Stimulated activated CD4-positive, alpha-beta T cell treated with anti-CD3 and anti-CD28 coated beads, Interleukin-1b, Interleukin-23, amount 100 ng/mL, for 48 hours (primary cell): ENCODE measurements around the gene SRXN1.
"Not testable (repeated sequence)": the region's sequence is repeated elsewhere in the genome, so short reads cannot be mapped to it uniquely, and the experiment has no call there.

Experiments
- DNase-seq: peaks from one replicate; pipeline ENCODE4 v3.0.0-alpha.2; 2020

SRXN1 gene

DNA sequence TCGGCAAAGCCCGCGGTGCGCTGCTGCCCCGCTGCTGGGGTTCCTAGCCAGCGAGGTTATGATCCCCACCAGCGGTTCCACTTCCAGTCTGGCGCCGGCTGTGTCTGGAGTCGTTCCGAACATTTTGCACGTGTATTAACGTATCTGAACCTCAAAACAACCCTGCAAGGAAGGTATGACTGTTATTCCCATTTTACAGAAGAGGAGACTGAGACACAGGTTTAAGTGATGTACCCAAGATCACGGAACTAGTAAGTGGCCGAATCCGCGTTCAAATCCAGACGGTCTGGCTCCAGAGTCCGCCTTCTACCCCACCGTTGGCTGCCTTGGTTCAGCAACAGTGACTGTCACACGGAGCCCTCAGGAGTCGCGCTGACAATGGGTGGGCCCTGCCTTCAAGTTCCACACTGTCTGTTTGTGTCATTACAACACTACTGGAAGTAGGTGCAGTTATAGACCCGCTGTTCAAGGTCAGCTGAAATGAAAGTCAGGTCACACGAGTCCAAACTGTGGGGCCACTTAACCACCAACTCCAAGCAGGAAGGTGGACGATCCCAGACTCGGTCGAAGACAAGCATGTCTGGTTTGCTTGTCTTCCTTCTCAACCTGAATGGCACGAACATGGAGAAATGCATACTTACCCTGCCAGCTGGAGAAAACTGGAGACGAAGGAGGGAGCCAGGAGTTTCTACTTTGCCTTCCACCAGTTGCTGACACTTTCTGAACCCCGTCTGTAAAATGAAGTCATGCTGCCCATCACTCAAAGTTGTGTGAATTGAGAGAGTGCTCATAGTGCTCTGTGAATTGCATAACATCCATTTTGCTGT is 803 bp upstream of the SRXN1 start:
- DNase-seq, result no peak

DNA sequence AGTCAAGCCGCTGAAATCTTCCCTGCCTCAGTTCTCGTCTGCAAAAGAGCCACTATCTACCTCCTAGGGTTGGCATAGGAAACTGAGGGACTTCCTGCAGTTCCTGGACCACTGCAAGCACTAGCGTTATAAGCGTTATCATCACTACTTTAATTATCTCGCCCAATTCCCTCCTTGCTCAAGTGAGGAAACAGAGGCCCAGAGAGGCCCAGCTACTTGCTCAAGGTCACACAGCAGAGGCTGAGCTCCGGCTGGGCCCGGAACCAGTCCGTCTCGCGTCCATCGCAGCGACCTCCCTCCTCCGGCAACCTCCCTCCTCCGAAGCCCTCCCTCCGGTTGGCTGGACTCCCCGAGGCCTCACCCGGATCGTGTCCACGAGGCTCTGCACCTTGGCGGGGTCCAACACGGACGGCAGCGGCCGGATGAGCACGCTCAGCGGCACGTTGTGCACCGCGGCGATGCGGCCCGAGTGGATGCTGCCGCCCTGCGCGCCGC is 338 bp downstream of the SRXN1 start:
- peak; percentile 23 for DNase-seq

DNA sequence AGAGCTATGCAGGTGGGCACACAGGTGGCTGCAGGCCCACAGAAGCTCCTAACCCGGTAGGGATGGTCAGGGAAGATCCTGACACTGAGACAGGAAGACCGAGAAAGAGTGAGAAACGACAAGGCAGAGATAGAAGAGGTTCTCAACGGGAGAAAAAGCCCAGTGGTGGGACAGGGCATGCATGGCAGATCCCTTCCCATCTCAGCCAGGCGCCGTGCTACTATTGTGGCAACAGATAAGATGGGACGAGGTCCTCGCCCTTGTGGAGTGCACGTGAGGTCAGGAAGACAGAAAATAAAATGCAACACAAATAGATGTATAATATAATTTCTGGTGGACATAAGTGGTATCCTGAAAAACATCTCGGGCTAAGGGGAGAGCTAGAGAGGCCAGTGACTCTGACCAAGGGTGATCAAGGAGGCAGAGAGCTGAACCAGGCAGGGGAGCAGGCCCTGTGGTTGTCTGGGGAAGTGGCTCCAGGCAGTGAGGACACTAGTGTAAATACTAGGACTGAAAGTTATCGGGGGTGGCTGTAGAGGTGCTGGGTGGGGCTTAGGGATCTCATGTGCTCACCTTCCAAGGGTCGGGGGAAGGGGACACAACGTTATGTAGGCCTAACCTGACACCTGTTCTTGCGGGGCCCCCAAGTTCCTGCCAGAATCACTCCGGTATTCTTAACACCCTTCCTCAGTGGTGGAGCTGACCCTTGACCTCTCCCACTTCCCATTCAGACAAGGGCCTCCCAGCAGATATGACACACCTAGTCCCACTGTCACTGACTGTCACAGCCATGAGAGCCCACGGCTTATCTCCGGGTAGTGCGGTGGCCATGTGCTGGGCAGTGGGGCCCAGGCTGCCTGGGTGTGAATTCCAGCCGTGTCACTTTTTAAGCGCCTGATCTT is 1.0 kb downstream of the SRXN1 start:
- DNase-seq, result no peak

DNA sequence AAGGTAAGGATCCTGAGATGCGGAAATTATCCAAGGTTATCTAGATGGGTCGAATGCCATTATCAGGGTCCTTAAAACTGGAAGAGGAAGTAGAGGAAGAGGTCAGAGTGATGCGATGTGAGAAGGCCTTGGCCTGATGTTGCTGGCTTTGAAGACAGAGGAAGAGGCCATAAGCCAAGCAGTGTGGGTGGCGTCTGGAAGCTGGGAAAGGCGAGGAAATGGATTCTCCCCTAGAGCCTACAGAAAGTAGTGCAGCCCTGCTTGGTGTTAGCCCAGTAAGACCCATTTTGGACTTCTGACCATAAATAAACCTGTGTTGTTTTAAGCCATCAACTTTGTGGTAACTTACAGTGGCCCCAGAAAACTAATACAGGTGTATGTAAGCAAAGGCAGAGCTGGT is 2.0 kb downstream of the SRXN1 start:
- no peak for DNase-seq

DNA sequence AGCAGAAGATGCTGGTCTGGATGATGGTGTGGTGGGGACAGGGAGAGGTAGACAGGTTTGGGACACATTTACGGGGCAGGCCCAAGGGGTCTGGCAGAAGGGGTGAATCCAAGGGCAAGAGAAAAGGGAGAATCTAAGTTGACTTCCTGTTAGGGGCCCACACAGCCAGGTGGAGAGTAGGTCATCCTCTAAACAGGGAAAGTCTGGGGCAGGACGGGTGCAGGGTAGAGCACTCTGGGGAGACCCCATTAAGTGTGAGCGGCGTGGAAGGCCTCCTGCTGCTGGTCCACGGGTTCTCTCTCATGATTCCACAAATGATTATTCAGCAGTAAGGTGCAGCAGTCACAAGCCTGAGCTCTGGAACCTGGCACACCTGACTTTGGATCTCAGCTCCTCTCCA is 2.7 kb downstream of the SRXN1 start:
- DNase-seq, result no peak

DNA sequence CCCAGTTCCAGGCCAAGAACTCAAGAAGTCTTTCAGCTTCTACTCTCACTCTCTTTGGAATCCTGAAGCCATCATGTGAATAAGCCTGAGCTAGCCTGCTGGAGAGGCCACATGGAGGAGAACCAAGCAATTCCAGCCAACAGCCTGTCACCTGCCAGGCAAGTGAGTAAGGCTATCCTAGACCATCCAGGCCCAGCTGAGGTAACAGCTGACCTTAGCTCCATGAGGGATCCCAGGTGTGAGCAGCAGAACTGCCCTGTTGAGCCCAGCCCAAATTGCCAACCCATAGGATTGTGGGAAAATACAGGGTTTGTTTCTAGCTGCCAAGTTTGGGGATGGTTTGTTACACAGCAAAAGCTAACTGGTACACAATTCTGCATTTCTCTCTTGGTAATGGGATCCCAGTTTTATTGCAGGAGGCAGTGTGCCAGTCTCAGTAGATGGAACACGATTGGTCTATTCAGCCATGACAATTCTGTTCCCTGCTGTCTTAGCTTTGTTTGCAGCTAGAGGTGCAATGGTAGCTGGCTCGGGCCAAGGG is 5.5 kb downstream of the SRXN1 start:
- no peak for DNase-seq

DNA sequence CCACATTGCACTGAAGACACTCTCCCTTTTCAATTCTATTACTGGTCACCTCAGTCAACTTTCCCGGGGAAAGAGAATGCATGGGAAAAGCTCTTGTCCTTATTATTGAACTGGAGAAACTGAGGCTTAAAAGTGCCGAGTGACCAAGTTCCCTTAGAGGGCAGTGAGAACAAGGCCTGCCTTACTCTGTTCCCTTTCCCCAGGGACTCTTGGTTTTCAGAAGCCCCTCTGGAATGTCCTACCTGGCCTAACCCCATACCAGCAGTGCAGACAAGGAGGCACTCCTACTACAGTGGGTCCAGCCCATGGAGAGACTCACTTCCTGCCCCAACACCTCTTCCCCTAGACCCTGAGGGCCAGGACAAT is 6.1 kb downstream of the SRXN1 start:
- no peak for DNase-seq

DNA sequence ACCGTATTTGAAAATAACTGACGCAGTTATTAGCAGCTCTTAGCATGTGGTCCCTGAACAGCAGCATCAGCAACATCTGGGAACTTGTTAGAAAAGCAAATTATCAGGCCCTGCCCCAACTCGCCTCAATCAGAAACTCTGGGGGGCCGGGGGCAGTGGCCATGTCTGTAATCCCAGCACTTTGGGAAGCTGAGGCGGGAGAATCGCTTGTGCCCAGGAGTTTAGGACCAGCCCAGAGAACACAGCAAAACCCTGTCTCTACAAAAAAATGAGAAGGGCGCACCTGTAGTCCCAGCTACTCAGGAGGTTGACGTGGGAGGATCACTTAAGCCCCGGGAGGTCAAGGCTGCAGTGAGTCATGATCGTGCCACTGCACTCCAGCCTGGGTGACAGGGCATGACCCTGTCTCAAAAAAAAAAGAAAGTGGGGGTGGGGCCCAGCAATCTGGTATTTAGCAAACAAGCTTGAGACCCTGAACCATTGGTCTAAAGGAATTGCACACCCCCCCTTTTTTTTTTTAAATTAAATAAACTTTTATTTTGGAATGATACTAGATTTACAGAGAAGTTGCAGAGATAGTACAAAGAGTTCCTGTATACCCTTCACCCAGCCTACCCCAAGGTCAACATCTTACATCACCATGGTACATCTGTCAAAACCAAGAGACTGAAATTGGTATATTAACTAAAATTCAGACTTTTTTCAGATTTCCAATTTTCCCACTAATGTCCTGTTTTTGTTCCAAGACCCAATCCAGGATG is 6.7 kb downstream of the SRXN1 start:
- DNase-seq, result no peak

DNA sequence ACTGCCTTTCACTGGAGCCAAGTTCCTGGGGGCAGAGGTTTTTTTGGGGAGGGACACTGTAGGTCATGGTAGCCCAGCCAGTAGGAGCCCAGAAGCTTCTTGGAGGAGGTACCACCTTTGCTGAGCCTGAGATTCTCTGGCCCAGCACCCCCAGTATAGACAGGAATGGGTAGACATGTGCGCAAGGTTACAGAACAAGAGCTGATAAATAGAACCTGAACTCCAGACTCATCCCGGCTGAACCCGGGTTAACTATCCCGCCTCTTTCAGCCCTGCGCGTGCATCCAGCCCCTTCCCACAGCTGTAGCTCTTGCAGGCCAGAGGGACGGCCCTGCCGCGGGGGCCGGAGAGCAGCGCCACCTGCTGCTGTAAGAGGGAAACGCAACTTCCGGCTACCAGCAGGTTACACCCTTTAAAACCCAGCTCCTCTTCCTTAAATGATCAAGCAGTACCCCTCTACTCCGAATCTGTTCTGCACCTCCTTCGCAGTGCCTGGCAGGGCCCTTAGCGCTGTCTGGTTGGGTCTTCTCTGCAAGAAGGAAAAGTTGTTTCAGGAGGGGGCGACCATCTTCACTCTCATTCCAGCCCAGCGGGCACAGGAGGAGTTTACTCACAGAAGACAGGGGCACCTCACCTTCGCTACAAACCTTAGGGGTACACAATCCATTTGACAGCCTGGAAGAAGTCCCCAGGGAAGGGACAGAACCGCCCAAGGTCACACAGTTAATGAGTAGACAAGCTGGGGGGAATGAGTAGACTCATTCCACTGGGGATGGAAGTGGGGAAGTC is 7.5 kb downstream of the SRXN1 start:
- peak; percentile 65 for DNase-seq

DNA sequence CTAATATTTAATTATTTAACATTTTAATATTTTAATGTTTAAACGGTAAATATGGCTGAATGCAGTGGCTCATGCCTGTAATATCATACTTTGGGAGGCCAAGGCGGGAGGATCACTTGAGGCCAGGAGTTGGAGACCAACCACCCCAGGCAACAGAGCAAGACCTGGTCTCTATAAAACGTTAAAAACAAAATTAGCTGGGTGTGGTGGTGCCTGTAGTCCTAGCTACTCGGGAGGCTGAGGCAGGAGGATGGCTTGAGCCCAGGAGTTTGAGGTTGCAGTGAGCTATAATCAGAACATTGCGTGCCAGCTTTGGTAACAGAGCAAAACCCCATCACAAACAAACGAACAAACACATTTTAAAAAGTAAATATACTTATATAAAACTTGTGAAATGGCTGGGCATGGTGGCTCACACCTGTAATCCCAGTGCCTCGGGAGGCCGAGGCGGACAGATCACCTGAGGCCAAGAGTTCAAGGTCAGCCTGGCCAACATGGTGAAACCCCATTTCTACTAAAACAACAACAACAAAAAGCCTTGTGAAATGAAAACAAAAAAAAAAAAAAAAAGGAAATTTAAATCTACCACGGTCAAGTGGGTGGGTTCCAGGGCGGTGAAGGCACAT is 8.2 kb downstream of the SRXN1 start:
- no peak for DNase-seq

DNA sequence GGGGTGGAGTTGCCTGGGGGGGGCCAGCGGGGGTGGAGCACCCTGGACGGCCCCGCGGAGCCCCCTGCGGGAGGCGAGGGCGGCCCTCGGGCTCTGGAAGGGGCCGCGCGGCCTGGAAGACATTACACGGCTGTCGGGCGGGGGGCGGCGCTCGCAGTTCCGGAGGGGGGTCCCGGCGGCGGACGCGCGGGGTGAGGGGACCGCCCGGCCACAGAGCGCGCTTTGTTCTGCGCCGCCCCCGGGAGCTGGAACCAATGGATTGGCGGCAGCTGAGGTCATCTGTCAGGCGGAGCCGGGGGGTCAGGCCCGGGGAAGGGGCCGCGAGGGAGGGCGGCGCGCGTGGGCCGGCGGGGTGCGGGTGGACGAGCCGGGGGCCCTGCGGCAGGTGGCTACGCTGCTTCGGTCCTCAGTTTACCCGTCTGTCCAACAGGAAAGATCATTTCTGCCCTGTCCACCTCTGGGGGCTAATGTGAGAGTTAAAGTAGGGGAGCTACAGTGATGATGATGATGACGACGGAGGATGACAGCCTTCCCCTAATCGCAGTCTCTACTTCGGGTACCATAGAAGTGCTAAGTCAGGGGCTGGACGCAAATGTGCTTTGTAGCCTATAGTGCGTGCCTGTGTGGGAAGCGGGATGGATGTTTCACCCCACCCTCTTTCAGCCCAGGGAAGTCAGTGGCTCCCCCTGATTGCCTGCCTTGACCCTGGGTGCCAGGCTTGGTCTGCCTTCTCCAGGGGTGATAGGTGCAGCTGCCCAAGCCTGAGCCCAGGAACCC is 10.4 kb downstream of the SRXN1 start:
- no peak for DNase-seq

DNA sequence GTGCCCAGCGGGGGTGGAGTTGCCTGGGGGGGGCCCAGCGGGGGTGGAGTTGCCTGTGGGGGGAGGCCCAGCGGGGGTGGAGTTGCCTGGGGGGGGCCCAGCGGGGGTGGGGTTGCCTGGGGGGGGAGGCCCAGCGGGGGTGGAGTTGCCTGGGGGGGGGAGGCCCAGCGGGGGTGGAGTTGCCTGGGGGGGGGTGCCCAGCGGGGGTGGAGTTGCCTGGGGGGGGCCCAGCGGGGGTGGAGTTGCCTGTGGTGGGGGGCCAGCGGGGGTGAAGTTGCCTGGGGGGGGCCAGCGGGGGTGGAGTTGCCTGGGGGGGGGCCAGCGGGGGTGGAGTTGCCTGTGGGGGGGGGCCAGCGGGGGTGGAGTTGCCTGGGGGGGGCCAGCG is 11.0 kb downstream of the SRXN1 start:
- not testable (repeated sequence) for DNase-seq

DNA sequence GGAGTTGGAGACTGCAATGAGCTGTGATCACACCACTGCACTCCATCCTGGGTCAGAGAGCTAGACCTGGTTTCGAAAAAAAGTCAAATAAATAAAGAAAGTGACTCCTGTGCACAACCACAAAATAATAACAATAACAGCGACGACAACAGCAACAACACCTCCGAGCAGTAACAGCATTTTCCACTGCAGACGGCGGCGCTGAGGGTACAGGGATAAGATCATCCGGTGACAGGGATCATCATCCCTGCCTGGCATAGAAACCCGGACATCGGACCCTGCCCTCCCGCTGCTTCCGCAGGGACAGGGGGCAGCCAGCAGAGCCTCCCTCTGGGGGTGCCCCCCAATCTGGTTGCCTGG is 11.5 kb downstream of the SRXN1 start:
- DNase-seq, result no peak

DNA sequence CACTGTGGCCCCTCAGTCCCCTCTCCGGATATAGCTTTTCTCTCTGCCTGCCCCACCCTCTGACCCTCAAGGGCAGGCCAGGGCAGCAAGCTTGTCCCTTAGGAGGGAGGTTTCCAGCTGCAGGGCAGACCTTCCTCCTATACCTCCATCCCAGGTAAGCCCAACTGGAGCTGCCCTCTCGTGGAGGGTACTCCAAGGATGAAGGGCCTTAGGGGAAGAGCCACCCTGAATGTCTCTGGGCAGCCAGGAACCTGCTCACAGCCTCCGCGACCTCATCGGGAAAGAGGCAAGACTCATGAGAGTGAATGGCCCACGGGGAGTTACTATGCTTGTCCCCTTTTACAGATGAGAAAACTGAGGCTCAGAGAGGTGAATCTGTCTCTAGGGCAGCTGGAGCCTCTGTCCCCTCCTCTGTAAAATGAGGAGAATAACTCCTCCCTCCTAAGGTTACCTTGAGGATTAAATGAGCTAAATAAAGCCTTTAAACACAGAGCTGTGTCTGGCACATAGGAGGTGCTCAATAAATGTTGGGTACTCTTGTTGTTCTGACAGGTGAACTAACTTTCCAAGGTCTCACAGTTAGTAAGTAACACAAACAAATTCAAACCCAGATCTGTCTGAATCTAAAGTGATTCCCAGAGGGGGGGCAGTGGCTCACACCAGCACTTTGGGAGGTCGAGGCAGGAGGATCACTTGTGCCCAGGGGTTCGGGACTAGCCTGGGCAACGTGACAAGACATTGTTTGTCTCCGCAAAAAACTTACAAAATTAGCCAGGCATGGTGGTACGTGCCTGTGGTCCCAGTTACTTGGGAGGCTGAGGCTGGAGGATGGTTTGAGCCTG is 12.1 kb downstream of the SRXN1 start:
- DNase-seq, result no peak

DNA sequence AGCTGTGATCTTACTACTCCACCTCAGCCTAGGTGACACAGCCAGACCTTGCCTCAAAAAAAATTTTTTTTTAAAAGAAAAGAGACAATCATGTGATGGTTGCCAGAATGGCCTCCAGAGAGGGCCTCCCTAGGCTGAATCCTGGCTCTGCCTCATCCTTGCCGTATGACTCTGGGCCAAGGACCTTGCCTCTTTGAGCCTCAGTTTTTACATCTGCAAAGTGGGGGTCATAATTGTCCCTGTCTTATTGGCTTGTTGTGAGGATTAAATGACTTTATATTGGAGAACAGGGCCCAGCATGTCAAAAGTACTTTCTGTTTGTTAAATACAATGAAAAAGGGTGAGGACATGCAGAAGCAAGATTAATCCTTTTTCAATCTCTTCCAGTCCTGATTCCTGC is 14.4 kb downstream of the SRXN1 start:
- DNase-seq, result no peak

DNA sequence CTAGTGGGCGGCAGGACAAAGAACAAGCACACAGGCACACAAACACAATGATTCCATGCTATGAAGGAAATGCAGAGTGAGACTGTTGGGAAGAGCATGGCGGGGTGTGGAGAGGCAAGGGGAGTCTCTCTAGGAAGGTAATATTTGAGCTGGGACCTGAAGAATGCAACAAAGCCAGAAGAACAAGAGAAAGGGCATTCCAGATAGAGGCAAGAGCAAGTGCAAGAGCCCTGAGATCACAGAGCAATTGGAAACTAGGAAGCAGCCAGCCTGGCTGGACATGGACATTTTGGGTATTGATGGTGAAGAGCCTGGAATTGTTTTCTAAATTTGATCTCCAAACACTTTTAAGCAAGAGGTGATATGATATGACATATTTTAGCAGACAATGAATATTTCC is 15.4 kb downstream of the SRXN1 start:
- DNase-seq, result no peak

DNA sequence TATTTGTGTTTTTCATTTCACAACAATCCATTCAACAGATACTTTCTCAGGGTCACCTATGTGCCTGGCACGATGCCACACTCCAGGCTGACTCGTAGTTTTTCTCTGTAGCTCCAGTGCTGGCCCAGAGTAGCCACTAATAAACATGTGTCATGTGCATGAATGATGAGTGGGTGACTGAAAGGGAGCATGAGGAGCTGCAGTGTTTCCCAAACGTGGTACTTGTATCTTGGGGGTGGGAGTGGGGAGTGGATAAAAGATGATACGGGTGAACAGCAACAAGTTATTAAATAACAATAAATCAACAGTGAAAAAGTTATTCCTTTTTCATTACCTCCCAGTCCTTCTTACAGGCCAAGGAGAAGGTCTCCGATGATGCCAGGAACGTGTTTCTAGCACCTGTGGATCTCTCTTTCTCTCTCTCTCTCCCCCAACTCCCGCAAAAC is 17.1 kb downstream of the SRXN1 start:
- no peak for DNase-seq

DNA sequence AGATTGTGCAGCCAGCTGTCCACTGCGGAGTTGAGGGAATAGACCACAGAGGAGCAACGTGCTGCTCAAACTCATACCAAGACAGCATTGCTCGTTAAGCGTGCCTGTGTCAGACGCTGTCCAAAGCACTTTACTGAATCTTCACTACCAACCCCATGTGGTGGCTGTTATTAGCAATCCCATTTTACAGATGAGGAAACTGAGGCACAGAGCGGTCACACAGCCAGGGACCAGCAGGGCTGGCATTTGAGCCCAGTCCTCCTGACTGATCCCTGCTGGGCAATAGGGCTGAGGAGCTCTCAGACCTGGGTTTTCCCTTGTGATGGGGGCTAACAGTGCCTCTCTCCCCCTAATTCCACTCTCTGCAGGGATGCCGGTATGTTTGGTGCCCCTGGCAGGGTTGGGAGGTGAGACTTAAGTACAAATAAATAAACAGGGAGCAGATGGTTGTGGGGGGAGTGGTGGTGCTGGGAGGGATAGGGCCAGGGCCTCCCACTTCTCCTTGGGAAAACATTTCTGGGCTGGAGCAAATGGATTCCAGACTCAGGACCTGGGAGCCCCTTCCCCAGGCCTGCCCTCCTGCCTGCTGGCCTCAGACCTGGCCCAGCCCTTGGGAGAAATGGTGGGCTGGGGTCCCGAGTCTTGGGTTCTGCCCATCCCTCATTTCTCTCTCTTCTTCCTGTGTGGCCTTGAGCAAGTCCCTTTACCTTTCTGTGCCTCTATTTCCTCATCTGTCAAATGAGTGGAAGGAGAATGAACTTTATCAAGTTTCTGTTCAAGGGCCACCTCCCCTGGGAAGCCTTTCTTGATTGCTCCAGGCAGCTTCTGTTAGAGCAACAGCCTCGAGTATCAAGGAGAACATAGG is 17.7 kb downstream of the SRXN1 start:
- DNase-seq, result no peak
